ENCODE results near the gene SLC25A21.
A peak's percentile ranks its signal among the peaks of the same experiment; 100 is the strongest.

Gene SLC25A21

DNA sequence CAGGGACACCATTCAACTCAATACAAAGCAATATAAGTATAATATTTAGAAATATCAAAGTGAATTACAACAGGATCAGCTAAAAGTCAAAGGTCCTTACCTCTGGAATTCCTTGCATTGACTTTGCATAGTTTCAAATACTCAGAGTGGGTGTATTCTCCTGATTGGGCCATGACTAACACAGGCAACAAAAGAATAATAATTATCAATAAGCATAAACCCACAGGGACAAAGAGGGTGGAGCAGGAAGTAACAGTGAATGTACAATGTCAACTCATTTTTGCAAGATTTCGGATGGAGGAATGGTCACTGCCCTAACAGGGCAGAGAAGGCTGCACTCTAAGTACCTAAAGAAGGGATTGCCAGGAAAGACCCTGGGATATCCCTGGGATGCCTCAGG, 303.3 kb downstream of the SLC25A21 start:
- TF ChIP-seq SETDB1 (IDR thresholded peaks at IDR 0.05; ENCODE audit: insufficient read length, low read length) (peak; percentile 40), ZSCAN5A (tag by site-specific recombination; IDR thresholded peaks at IDR 0.05) (no peak), ZNF621 (tag by site-specific recombination; IDR thresholded peaks at IDR 0.05) (no peak), ZNF280D (tag by site-specific recombination; IDR thresholded peaks at IDR 0.05) (no peak), ZNF549 (tag by site-specific recombination; IDR thresholded peaks at IDR 0.05) (no peak), ZNF48 (tag by site-specific recombination; IDR thresholded peaks at IDR 0.05) (no peak), ZNF19 (tag by site-specific recombination; IDR thresholded peaks at IDR 0.05; ENCODE audit: low read depth) (no peak)
- TF ChIP-seq, protein P1, sequence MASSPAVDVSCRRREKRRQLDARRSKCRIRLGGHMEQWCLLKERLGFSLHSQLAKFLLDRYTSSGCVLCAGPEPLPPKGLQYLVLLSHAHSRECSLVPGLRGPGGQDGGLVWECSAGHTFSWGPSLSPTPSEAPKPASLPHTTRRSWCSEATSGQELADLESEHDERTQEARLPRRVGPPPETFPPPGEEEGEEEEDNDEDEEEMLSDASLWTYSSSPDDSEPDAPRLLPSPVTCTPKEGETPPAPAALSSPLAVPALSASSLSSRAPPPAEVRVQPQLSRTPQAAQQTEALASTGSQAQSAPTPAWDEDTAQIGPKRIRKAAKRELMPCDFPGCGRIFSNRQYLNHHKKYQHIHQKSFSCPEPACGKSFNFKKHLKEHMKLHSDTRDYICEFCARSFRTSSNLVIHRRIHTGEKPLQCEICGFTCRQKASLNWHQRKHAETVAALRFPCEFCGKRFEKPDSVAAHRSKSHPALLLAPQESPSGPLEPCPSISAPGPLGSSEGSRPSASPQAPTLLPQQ (tag by site-specific recombination; IDR thresholded peaks at IDR 0.05): no peak
- Histone ChIP-seq H3K4me3 (ENCODE audit: low read depth, low read length) (no peak overlapping the region), H3K9me3 (ENCODE audit: control insufficient read depth, insufficient read depth, low read depth, low read length) (no peaks in the 10 kb centered on the region), H3K36me3 (ENCODE audit: control insufficient read depth in 2 of 2, insufficient read depth in 1 of 2, low read length in 2 of 2) (no peaks in the 10 kb centered on the region), H3K4me1 (ENCODE audit: control insufficient read depth, insufficient read depth, low read length) (peaks cover 2% of the 10 kb centered on the region), H3K27ac (ENCODE audit: extremely low read depth, low read depth, low read length) (no peak overlapping the region)
- POLR2A ChIA-PET: no interaction called here
- CTCF ChIA-PET: no interaction called here

GRCh38 chr14:36866867-36867266, 305.5 kb downstream of the SLC25A21 start:
- Histone ChIP-seq H3K4me3 (ENCODE audit: low read depth, low read length) (no peak overlapping the region), H3K27ac (ENCODE audit: extremely low read depth, low read depth, low read length) (no peak overlapping the region), H3K36me3 (ENCODE audit: control insufficient read depth in 2 of 2, insufficient read depth in 1 of 2, low read length in 2 of 2) (no peaks in the 10 kb centered on the region), H3K4me1 (ENCODE audit: control insufficient read depth, insufficient read depth, low read length) (peaks cover 2% of the 10 kb centered on the region; the same call in 1 of the 2 replicates), H3K9me3 (ENCODE audit: control insufficient read depth, insufficient read depth, low read depth, low read length) (no peaks in the 10 kb centered on the region)
- CTCF ChIA-PET: no interaction called here
- POLR2A ChIA-PET: no interaction called here
- TF ChIP-seq ZNF133 (tag by site-specific recombination; IDR thresholded peaks at IDR 0.05) (no peak), PRDM2 (tag by site-specific recombination; IDR thresholded peaks at IDR 0.05; ENCODE audit: borderline replicate concordance) (no peak), SP2 (tag by site-specific recombination; IDR thresholded peaks at IDR 0.05) (no peak), ZFP37 (tag by site-specific recombination; IDR thresholded peaks at IDR 0.05) (no peak), ZFP41 (tag by site-specific recombination; IDR thresholded peaks at IDR 0.05; ENCODE audit: borderline replicate concordance) (no peak), ZNF404 (tag by site-specific recombination; IDR thresholded peaks at IDR 0.05) (no peak), ZNF561 (tag by site-specific recombination; IDR thresholded peaks at IDR 0.05; ENCODE audit: borderline replicate concordance) (no peak), ZNF394 (tag by site-specific recombination; IDR thresholded peaks at IDR 0.05; ENCODE audit: borderline replicate concordance) (no peak), ZNF791 (tag by site-specific recombination; IDR thresholded peaks at IDR 0.05) (no peak), ZNF639 (tag by site-specific recombination; IDR thresholded peaks at IDR 0.05) (no peak), ZNF366 (tag by site-specific recombination; conservative IDR thresholded peaks at IDR 0.05) (no peak), ZNF654 (tag by site-specific recombination; IDR thresholded peaks at IDR 0.05; ENCODE audit: low read depth) (no peak)
- TF ChIP-seq, protein P2, sequence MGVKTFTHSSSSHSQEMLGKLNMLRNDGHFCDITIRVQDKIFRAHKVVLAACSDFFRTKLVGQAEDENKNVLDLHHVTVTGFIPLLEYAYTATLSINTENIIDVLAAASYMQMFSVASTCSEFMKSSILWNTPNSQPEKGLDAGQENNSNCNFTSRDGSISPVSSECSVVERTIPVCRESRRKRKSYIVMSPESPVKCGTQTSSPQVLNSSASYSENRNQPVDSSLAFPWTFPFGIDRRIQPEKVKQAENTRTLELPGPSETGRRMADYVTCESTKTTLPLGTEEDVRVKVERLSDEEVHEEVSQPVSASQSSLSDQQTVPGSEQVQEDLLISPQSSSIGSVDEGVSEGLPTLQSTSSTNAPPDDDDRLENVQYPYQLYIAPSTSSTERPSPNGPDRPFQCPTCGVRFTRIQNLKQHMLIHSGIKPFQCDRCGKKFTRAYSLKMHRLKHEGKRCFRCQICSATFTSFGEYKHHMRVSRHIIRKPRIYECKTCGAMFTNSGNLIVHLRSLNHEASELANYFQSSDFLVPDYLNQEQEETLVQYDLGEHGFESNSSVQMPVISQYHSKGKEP (tag by site-specific recombination; IDR thresholded peaks at IDR 0.05): no peak
